Epidermal melanocyte (primary cell): ENCODE data around the gene GNB1.

Source experiments
- DNase-seq: peaks from one replicate; pipeline ENCODE4 v3.0.0; 2011; ENCODE audit warnings: low spot score; ENCODE audit not compliant: insufficient read length

Gene GNB1

GRCh38 chr1:1910651-1911331, 19.9 kb upstream of the GNB1 start:
- no peak for DNase-seq

DNA sequence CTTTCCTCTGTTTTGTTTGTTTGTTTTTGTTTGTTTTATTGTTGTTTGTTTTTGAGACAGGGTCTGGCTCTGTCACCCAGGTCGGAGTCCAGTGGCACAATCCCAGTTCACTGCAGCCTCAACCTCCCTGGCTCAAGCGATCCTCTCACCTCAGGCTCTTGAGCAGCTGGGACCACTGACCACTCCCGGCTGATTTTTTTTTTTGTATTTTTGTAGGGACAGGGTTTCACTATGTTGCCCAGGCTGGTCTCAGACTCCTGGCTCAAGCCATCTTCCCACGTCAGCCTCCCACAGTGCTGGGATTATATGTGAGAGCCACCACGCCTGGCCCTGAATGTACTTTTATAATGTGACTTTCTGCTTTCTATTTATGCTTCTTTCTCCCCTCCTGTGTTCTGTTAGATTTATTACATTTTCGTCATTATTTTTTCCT, 19.2 kb upstream of the GNB1 start:
- no peak for DNase-seq

DNA sequence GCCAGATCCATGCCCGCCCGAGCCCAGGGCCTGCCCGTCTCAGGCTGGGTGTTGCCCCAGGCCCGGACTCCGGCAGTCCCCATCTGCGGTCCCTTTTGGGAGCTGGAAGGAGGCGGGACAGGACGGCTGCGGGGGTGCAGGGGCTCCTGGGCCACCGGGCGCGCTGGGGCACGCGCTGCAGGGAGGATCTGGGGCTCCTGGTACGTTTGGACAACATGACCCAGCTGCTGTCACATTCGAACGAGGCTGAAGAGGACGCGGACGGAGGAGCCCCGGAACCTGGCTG, 17.6 kb upstream of the GNB1 start:
- no peak for DNase-seq

- no peak for DNase-seq
Observed at GRCh38 chr1:1907098-1907736, 16.3 kb upstream of the GNB1 start.

DNA sequence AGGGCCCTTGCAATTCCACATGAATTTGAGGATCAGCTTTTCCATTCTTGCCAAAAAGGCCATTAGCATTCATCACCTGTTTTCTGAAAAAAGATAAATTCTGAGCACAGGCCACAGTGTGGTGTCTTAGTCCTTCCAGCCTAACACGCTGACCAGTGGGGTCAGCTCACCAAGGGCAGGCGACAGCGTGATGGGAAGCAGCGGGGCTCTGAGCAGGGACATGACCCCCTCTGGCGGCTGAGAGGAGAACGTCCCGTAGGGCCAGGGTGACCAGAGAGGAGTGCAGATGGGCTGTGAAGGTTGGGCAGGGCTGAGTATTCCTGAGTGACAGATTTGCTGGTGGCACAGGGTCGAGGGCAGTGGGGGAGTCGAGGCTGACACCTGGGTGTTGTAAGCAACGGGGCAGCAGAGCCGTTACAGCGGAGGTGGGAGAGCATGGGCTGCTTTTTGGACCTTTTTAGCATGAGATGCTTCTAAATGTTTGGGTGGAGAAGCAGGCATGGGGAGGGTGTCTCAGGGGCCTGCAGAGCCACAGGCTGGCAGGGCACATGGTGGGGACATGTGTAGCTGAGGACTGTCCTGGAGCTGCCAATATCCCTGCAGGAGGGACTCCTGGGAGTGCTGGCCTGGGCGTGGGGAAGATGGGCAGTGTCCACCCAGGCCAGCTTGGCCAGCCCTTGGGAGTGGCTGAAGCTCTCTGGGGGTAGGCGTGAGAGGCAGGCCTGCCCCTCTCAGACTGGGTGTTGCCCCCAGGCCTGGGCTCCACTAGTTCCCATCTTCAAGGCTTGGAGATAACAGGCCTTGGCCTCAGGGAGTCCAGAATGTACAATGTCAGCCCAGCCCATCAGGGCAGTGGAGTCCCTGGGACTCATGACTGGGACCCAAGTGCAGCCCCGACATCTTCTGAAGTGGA, 15.6 kb upstream of the GNB1 start:
- DNase-seq: peak; percentile 92

DNA sequence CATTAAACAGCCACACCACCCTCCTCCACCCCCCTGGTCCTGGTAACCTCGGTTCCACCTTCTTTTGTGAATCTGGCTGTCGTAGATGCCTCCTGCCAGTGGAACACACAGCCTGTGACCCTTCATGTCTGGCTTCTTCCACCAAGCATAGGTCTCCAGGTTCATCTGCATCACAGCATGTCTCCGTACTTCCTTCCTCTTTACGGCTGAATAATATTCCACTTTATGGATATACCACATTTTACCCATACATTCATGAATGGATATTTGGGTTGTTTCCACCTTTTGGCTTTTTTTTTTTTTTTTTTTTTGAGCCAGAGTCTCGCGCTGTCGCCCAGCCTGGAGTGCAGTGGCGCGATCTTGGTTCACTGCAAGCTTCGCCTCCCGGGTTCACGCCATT, 12.3 kb upstream of the GNB1 start:
- no peak for DNase-seq

DNA sequence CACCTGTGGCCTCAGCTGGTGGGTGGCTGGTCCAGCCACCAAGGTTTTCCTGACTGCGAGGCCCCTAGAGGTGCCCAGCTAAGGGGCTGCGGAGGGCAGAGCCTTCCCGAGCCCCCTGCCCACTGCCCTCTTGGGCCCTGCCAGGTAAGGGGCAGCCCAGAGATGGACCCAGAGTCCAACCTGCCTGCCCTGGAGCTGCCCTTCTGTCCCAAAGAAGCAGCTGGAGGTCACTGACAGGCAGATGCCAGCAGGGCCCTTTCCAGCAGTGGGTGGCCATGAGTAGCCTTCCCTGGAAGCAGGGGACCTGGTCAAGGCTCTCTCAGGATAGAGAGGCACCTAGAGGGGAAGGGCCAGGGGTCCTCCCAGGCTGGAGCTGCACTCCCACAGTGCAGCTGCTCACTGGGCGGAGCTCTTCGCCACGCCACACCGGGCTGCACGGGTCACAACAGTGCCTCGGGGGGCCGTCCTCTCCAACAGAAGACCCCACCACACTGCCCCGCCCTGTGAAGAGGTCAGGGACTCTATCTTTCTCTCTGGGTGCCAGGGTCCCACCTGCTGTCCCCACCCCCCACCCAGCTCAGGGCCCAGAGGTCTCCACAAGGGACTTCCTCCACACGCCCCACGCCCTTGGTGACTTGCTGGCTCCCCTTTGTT, 10.9 kb upstream of the GNB1 start:
- DNase-seq: no peak

DNA sequence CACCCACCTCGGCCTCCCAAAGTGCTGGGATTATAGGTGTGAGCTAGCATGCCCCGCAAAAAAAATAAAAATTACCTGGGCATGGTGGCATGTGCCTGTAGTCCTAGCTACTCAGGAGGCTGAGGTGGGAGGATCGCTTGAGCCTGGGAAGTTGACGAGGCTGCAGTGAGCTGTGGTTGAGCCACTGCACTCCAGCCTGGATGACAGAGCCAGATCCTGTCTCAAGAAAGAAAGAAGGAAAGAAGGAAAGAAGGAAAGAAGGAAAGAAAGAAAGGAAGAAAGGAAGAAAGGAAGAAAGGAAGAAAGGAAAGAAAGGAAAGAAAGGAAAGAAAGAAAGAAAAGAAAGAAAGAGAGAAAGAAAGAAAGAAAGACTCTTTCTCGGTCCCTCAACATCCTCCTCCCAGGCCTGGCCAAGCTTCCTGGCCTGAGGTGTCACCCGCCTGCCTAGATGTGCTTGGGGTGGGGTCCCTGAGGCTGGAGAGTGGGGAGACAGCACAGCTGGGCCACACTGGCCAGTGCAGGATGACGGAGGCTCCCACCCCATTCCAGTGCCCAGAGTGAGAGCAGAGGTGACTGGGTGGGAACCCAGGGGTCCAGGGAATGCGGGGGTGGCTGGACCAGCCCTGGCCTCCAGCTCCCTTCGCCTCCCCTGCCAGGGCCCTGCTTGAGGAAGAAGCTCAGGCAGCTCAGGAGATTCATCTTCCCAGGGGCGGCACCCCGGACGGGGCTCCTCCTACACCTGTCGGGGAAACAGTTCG, 10.2 kb upstream of the GNB1 start:
- no peak for DNase-seq

- no peak for DNase-seq
Observed at GRCh38 chr1:1899967-1900327, 9.1 kb upstream of the GNB1 start.

DNA sequence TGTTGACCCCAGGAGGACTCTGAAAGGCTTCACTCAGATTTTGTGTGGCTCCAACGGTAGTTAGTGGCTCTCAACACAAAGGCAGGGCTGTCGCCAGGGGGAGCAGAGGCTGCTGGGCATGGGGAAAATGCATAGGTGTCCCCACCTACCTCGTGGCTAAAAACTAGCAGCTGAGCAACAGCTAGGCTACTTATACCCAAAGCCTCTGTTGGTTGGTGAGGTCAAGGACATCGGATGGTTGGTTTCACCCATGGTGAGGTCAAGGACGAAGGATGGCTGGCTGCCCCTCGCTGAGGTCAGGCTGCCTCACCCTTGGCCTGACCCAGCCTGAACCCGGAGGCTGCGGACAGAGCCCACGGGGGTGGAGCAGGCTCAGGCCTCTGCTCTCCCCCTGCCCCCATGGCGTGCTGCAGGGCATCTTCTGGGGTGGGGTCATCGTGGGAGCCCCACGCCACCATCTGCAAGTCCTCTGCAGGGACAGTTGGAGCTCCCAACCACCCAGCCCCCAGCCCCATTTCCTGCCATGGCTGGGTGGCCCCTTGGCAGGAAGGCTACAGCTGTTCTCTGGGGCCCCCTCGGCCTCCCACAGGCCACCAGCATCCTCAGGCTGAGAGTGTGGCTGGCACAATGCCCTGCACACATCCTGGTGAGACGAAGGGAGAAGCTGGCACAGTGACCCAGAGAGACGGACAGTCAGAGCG, 8.5 kb upstream of the GNB1 start:
- DNase-seq: no peak

DNA sequence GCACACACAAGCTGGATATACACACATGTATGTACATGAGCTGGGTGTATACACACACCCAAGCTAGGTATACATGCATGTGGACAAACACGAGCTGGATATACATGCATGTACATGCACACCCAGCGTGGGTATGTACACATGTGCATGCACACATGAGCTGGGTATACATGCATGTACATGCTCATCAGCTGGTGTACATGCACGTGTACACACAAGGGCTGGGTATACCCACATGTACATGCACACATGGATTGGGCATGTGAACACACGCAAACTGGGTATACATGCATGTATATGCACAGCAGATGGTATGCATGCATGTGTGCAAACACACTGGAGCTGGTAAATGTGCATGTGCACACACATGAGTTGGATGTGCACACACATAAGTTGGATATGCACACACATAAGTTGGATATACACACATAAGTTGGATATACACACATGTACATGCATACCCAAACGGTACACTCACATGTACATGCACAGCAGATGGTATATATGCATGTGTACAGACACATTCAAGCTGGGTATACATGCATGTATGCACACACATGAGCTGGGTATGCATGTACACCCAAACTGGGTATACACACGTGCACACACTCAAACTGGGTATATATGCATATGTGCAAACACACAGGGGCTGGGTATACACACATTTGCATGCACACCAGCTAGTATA, 7.5 kb upstream of the GNB1 start:
- DNase-seq: no peak

- DNase-seq: no peak
Observed at GRCh38 chr1:1895456-1896336, 4.8 kb upstream of the GNB1 start.

- no peak for DNase-seq
Observed at GRCh38 chr1:1895060-1895418, 4.2 kb upstream of the GNB1 start.

DNA sequence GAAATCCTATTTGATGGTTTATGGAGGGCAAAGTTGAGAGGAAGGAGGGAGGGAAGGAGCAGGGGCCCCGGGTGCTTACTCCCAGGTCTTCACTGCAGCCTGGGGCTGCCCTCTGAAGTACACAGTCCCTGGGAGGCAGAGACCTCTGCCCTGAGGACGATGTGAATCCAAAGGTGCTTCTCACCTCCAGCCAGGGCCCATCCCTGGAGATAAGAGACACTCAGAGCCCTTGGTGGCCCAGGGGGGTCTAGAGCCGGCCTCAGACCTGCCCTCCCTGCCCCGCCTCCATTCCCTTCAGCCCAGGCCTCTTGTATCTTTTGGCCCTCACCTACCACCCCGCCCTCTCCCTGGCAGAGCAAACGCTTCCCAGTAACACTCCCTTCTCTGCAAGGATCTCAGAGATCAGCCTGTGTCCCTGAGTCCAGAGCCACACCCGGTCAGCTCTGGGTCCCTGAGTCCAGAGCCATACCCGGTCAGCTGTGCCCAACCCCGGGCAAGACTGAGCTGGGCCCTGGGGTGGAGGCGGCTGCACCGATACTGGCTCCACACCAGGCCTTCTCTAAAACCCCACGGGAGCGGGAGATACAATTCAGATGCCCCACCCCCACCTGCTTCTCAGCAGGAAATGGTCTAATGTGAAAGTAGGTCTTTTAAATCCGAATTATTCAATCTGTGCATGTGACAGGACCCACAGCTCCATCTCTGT, 3.6 kb upstream of the GNB1 start:
- DNase-seq: no peak

DNA sequence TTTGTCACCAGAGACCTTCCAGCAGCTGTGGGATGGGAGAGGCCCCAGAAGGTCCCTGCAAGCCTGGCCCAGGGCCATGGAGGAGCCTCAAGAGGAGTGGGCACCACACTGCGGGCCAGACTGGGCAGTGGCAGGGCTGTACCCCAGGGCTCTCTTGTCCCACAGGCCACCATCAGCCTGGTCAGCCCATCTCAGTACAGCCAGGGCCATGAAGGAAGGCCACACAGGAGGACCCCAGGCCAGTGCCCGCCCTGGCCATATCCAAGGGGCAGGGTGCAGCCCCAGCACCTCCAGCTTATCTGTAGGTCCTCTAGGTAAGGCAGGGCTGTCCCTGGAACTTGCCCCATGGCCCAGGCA, 3.1 kb upstream of the GNB1 start:
- no peak for DNase-seq

DNA sequence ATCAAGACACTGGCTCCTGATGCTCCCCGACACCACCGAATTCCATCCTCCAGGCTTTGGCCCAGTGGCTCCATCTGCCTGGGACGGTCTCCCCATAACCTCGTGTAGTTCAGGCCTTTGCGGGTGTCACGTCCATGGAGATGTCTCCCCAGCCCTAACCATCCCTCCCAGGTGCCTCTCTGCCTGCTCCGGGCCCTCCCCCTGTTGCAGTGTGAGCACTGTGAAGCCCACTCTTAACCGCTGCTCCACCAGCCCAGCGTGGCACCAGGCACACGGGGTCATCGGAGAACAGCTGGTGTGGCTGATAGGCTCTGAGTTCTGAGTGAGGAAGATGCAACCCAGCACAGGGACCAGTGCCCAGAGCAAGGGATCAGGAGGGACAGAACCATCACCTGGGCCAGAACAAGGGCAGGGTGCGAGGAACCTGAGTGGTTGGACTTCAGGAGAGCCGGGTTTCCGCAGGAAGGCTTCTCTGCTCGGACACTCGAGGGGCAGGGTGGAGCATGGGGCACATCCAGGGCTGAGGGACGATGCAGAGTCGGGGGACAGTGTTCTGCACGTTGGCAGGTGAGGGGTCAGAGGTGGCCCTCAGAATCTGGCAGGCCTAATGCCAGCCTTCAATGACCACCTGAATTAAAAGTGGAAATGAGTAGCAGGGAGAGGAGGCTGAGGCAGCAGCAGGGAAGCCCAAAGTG, 2.6 kb upstream of the GNB1 start:
- no peak for DNase-seq

DNA sequence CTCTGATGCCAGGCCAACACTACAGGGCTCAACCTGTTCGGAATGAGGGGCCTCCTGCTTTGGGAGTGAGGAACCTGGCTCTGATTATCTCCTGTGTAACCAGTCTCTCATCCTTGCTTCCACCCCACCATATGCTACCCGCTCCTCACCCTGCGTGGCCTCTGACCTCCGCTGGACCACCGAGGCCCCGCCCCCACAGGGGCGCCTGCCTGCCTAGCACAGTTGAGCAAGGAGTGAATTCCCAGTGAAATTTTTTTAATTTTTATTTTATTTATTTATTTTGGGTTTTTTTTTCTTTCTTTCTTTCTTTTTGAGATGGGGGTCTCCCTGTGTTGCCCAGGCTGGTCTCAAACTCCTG, 1.9 kb upstream of the GNB1 start:
- DNase-seq: no peak

DNA sequence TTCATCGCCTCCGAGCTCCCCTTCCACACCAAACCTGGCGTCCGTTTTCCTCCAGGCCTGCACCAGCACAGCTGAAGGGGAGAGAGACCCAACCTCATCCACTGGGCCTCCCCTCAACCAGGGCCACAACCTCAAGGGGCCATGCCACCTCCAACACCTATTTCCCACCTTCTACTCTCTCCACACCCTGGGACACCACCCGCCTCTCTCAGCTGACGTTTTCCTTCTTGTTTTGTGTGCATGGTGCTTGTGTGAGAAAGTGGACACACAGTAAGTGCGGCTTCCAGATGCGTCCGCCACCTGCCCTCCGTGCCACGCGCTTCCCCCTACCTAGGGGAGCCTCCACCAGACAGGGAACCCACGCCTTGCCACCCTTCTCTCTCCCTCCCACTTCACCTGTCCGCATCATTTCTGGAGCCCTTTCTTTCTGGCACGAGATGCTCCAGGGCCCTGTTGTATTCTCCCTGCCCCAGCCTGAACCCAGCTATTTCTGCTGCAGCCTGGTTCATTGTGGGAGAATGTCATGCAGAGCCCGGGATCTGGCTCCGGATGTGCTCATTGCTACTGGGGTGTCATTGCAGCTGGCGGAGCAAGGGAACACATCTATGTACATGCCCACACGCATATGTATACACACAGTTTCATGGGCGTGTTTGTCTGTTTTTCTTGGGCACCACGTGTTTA, 1.3 kb upstream of the GNB1 start:
- DNase-seq: no peak
